ENCODE measurements around the gene UCP2. TPM values are rescaled to one million over a fixed set of nuclear protein-coding genes. Genes with fewer than 3 reads are reported as not detected.

UCP2 gene, protein sequence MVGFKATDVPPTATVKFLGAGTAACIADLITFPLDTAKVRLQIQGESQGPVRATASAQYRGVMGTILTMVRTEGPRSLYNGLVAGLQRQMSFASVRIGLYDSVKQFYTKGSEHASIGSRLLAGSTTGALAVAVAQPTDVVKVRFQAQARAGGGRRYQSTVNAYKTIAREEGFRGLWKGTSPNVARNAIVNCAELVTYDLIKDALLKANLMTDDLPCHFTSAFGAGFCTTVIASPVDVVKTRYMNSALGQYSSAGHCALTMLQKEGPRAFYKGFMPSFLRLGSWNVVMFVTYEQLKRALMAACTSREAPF
- 100 to 1,000 TPM; 117 to 201 (median 142) TPM for polyA plus RNA-seq (ENCODE audit: insufficient read length in 10 of 10)
- long read RNA-seq, donor 1, transcript UCP2-201 (8 exons, 2,113 nt): major isoform, 35 of 37 reads
- long read RNA-seq, donor 1, partial matches to known transcripts: 0 of 37 reads
- long read RNA-seq, donor 1, other reads (novel, unspliced or antisense): 0 of 37 reads
- long read RNA-seq, donor 2, transcript UCP2-201 (8 exons, 2,113 nt): major isoform, 28 of 29 reads
- long read RNA-seq, donor 2, partial matches to known transcripts: 0 of 29 reads
- long read RNA-seq, donor 2, other reads (novel, unspliced or antisense): 0 of 29 reads
- long read RNA-seq, donor 3: 0 reads
- long read RNA-seq, donor 4, transcript UCP2-201 (8 exons, 2,113 nt): major isoform, 13 of 17 reads
- long read RNA-seq, donor 4, partial matches to known transcripts: 0 of 17 reads
- long read RNA-seq, donor 4, other reads (novel, unspliced or antisense): 0 of 17 reads
- long read RNA-seq, donor 5, transcript UCP2-201 (8 exons, 2,113 nt): major isoform, 47 of 62 reads
- long read RNA-seq, donor 5, partial matches to known transcripts: 10 of 62 reads
- long read RNA-seq, donor 5, other reads (novel, unspliced or antisense): 0 of 62 reads
- long read RNA-seq, donor 6, transcript UCP2-208 (5 exons, 1,004 nt): minor isoform, 5 of 35 reads
- long read RNA-seq, donor 6, transcript UCP2-201 (8 exons, 2,113 nt): major isoform, 24 of 35 reads
- long read RNA-seq, donor 6, partial matches to known transcripts: 6 of 35 reads
- long read RNA-seq, donor 6, other reads (novel, unspliced or antisense): 0 of 35 reads
- long read RNA-seq, donor 7, transcript UCP2-201 (8 exons, 2,113 nt): major isoform, 13 of 15 reads
- long read RNA-seq, donor 7, partial matches to known transcripts: 0 of 15 reads
- long read RNA-seq, donor 7, other reads (novel, unspliced or antisense): 0 of 15 reads
- long read RNA-seq, donor 8, transcript UCP2-201 (8 exons, 2,113 nt): major isoform, 12 of 14 reads
- long read RNA-seq, donor 8, partial matches to known transcripts: 0 of 14 reads
- long read RNA-seq, donor 8, other reads (novel, unspliced or antisense): 0 of 14 reads
- long read RNA-seq, donor 9, partial matches to known transcripts: 0 of 1 reads
- long read RNA-seq, donor 9, other reads (novel, unspliced or antisense): 0 of 1 reads

- DNase-seq: peak in 2 of 3 donors; percentile 74 to 75
These were observed at the start of gene UCP2 for GRCh38 chr11:73982595-73982989. Gene UCP2, minus strand, starts transcription at chr11:73982843. Its CDS starts 4,465 bp downstream, at chr11:73978378.

- DNase-seq: no peak
These were observed 48.4 kb upstream of the UCP2 start for GRCh38 chr11:74030723-74031676.

- DNase-seq: no peak
These were observed 43.0 kb upstream of the UCP2 start for GRCh38 chr11:74025467-74026166.

- DNase-seq: peak; percentile 65 to 75 (median 72)
These were observed 41.8 kb upstream of the UCP2 start for GRCh38 chr11:74024261-74025029.

- DNase-seq: no peak
These were observed 40.6 kb upstream of the UCP2 start for GRCh38 chr11:74023276-74023675.

- DNase-seq: no peak
These were observed 39.9 kb upstream of the UCP2 start for GRCh38 chr11:74022546-74022945.

- DNase-seq: no peak
These were observed 39.4 kb upstream of the UCP2 start for GRCh38 chr11:74021998-74022397.

- no peak for DNase-seq
These were observed 37.9 kb upstream of the UCP2 start for GRCh38 chr11:74020539-74020938.

DNA sequence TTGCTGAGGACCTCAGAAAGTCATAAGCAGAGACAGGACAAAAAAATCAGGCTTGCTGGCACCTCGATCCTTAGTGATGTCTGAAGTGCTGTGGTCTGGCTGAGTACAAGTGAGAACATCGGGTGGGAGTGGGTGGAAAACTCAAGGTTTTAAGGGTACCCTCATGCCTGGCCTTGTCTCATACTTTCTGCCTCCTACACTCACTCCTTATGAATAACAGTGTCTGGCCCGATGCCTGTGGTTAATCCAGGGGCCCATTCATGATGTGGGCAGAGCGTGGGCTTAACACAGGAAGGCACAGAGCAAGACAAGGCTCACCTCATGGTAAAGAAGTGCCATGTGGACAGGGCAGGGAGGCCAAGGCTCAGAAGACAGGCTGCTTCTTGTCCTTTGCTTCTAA is 37.2 kb upstream of the UCP2 start:
- DNase-seq: no peak

DNA sequence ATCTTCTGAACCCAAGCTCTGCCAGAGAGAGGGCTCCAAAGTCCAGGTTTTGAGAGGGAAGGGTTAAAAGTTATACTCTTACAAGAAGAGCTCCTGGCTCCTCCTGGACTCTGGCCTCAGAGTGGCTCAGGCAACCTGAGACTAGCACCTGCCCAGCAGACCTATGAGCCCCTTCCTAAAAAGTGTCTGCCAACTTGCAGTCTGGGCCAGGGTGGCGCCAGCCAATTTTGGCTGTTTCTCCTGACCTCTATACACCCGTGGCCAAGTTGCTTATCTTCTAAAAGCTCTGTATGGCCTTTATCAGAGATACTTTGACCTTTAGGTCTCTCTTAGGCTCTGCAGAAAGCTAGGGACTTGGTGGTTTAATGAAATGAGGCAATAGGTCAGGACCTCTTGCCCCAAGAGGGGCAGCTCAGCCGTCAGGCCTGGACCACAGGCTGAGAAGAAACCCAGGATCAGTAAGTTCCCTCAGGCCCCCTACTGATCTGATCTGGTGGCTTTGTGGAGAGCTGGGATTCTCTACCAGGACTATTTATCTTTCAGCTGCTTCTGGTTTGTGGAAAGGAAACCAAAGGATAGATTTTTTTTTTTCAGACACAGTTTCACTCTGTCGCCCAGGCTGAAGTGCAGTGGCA is 36.6 kb upstream of the UCP2 start:
- no peak for DNase-seq

- peak; percentile 59 to 69 (median 66) for DNase-seq
These were observed 35.8 kb upstream of the UCP2 start for GRCh38 chr11:74018331-74019005.

- DNase-seq: no peak
These were observed 35.0 kb upstream of the UCP2 start for GRCh38 chr11:74017631-74018030.

DNA sequence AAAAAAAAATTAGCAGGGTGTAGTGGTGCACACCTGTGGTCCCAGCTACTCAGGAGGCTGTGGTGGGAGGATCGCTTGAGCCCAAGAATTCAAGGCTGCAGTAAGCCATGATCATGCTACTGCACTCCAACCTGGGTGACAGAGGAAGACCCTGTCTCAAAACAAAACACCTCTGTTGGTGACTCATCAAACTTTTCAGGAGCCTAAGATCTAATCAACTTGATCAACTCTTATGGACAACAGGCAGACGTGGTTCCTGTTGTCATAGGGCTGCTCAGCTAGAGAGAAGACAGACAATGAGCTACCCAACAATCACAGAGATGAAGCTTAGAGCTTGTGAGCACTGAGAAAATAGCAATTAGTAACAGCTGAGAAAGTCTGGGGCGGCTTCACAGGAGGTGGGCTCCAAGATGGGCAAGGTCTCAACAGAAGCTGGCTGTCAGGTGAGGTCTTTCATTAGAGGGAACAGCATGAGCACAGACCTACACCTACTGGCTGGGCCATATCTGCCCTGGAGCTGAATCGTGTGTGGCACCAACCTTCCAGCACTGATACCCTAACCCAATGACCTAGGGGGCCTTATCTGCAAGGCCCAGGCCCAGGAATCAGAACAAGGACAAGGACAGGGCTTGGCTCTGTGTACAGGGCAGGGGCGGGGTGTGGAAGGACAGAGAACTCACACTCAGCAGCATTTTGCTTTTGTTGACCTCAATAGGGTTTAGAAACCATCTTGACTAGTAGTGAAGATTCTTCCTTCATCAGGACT is 33.5 kb upstream of the UCP2 start:
- no peak for DNase-seq

DNA sequence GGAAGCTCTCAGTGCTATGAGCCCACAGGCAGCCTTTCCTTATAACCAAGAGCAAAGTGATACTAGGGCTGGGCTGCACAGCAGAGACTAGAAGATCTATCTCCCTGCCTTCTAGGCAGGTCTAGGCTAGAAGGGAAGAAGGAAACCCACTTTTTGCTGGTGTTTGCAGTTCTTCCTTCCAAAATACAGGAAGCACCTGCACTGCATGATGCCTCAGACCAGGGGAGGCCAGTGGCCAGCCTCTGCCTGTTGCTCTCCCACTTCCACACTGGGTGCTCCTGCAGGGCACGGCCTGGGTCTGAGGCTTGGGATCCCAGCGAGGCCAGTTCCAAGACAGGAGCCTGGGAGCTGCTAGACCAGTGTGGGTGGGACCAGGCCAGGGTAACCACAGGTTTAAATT is 32.2 kb upstream of the UCP2 start:
- DNase-seq: no peak

DNA sequence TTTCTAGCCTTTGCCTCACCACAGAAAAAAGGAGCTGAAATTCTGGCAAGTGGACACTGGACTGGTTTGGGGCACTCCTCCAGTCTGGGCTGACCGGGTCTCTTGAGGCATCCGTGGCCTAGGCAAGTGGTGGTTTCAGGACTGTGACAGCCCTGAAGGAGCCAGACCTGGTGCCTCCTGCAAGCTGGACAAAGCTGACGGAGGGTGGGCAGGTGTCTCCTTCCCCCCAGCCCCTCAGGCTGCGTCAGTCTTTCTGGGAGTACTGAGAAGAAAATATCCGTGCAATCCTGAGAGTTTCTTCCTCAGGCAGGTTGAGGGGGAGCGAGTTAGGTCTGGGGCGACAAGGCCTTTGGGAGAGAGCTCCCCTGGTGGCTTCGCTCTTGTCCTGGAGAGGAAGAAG is 30.5 kb upstream of the UCP2 start:
- DNase-seq: no peak

DNA sequence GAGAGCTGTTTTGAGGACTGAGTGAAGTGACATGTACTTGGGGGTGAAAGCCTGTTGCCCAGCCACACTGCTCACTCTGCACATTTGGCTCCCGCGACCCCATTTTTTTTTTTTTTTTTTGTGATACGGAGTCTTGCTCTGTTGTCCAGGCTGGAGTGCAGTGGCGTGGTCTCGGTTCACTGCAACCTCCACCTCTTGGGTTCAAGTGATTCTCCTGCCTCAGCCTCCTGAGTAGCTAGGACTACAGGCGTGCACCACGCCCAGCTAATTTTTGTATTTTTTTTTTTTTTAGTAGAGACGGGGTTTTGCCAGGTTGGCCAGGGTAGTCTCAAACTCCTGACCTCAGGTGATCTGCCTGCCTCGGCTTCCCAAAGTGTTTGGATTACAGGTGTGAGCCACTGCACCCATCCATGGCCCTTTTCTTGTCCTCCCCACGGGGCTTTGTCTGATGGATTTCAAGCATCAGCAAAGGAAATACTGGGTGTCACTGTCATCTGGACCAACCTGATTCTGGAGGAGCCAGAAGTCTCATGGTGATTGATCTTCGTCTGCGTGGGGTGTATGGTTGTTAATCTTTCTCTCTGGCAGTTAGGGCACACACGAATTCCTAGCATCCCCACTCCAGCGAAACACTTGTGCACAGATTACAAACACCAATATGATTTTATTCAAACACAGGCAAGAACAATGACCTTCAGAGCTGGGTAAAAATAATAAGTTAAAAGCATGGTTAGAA is 29.6 kb upstream of the UCP2 start:
- DNase-seq: no peak

Data from muscle of back (tissue), 13 donors.